Ectodermal cell (in vitro differentiated cells): Measurements from ENCODE around the gene SNX11.

Experiments used
- H3K27ac ChIP-seq: 2 replicates; pipeline ENCODE4 v1.7.0; 2013; ENCODE audit warnings: mild to moderate bottlenecking, low read depth, low read length; ENCODE audit not compliant: insufficient read depth, poor library complexity, severe bottlenecking
- H3K27me3 ChIP-seq: 2 replicates; pipeline ENCODE4 v1.7.0; 2013; ENCODE audit warnings: mild to moderate bottlenecking, low read length; ENCODE audit not compliant: insufficient read depth, control insufficient read depth, poor library complexity, severe bottlenecking
- H3K36me3 ChIP-seq: one replicate; pipeline ENCODE4 v1.7.0; 2013; ENCODE audit warnings: low read length; ENCODE audit not compliant: control insufficient read depth, insufficient read depth
- H3K4me1 ChIP-seq: one replicate; pipeline ENCODE4 v1.7.0; 2013; ENCODE audit warnings: low read length; ENCODE audit not compliant: control insufficient read depth, insufficient read depth
- H3K4me3 ChIP-seq: 2 replicates; pipeline ENCODE4 v1.7.0; 2013; ENCODE audit warnings: low read depth, low read length, control low read depth; ENCODE audit not compliant: insufficient read depth
- H3K9me3 ChIP-seq: 2 replicates; pipeline ENCODE4 v1.7.0; 2013; ENCODE audit warnings: mild to moderate bottlenecking, low read length, moderate library complexity; ENCODE audit not compliant: control insufficient read depth
- WGBS, 2 experiments: methylation state at CpG; one replicate each; pipeline ENCODE4 v1.1.7; 2013; ENCODE audit warnings: missing lambda C conversion rate in 2 of 2; 5-methylcytosine and 5-hydroxymethylcytosine counted together

SNX11 gene

DNA sequence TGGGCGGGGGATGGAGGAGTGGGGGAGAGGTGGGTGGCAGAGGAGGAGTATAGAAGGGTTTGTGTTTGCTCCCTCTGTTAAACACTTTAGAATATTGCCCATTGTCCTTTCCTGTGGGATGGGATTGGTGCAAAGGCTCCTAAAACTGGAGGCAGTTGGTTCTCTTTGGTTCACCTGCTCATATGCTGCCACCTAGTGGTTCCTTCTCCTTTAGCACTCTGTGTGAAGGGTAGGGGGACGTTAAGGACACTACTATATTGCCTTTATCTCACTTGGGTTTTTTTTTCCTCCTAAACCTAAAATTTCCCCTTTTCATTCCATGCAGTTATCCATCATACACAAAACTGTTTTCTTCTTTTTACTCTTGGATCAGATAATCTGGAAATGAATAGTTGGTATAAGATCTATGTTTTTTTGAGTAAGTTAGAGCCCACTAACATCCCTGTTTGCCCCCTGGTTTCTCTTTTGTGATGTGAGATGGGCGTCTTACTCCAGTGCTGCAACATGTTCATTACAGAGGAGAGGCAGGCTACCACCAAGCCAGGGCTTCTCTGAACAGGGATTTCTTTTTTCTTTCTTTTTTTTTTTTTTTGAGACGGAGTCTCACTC lies 23.8 kb downstream of the SNX11 start:
- Histone ChIP-seq H3K4me3 (no peak overlapping the region), H3K27ac (no peak overlapping the region), H3K36me3 (no peaks in the 10 kb centered on the region), H3K4me1 (peaks cover 6% of the 10 kb centered on the region), H3K9me3 (no peaks in the 10 kb centered on the region), H3K27me3 (no peaks in the 10 kb centered on the region)
- WGBS, 2 experiments, result 47 to 60% methylated on average over 3 to 4 of the region's 4 CpGs

DNA sequence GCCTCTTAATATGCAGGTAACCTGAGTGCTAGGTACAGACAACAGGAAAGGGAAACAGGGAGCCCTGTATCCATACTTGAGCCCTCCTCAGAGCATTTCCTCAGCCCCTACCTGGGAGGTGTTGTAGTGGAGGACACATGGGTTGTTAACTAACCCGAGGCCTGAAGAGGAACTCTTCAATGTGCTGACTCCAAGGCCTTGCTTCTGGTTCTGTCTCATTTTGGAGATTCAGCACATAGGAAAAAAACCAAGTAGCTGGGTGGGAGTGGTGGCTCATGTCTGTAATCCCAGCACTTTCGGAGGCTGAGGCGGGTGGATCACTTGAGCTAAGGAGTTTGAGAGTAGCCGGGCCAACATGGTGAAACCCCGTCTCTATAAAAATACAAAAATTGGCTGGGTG lies 24.8 kb downstream of the SNX11 start:
- WGBS, 2 experiments, result 89 to 91% methylated on average over 5 of the region's 5 CpGs

DNA sequence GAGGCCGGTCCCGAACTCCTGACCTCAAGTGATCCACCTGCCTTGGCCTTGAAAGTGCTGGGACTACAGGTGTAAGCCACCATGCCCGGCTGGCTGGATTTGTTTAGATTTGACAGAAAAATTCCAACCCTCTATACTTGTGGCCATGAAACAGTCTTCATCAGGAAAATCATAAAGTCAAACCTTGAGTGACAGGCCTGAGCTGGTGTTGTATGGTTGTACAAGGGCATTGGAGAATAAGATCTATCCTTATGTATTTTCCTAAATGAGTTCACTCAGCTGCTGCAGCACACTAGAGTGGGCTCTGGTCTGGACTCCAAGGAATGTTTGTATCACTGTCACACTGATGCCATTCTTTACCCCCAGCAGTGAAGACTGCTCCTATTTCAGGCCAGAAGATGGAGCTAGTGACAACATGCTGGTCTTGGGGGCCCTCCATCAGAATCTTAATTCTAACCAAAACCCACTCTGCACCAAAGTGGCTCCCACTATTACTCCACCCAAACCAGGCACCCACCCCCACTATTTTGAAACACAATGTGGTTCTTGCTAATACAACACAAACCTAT lies 27.4 kb downstream of the SNX11 start:
- H3K4me3 ChIP-seq, result no peak overlapping the region
- peaks cover 5% of the 10 kb centered on the region for H3K4me1 ChIP-seq
- no peaks in the 10 kb centered on the region for H3K27me3 ChIP-seq
- no peaks in the 10 kb centered on the region for H3K36me3 ChIP-seq
- no peaks in the 10 kb centered on the region for H3K9me3 ChIP-seq
- 88 to 94% methylated on average over 3 of the region's 3 CpGs for WGBS, 2 experiments
- no peak overlapping the region for H3K27ac ChIP-seq

More for the DNA sequence above, 24.8 kb downstream of the SNX11 start:
- Histone ChIP-seq H3K36me3 (no peaks in the 10 kb centered on the region), H3K4me3 (no peak overlapping the region), H3K9me3 (no peaks in the 10 kb centered on the region), H3K4me1 (peaks cover 6% of the 10 kb centered on the region), H3K27me3 (no peaks in the 10 kb centered on the region), H3K27ac (no peak overlapping the region)

DNA sequence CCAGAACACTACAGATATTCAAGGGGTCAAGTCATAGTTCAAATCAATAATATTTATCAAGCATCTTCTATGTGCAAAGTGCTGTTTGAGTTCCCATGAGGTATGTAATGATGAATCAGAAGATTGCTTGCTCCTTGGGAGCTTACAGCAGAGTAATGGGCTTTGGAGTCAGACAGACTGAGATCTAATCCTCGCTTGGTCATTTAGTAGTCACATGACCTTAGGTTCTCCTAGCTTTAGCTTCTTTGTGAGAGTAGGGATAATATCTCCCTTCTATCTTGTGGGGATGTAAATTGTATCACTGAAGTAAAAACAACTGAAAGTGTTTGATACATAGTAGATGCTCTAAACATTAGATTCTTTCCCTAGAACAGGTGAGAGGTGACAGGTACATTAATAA lies 30.1 kb downstream of the SNX11 start:
- 82 to 100% methylated on average over 1 of the region's 1 CpG for WGBS, 2 experiments
- Histone ChIP-seq H3K27me3 (no peaks in the 10 kb centered on the region), H3K36me3 (no peaks in the 10 kb centered on the region), H3K4me3 (no peak overlapping the region), H3K4me1 (no peaks in the 10 kb centered on the region), H3K9me3 (no peaks in the 10 kb centered on the region), H3K27ac (no peak overlapping the region)

DNA sequence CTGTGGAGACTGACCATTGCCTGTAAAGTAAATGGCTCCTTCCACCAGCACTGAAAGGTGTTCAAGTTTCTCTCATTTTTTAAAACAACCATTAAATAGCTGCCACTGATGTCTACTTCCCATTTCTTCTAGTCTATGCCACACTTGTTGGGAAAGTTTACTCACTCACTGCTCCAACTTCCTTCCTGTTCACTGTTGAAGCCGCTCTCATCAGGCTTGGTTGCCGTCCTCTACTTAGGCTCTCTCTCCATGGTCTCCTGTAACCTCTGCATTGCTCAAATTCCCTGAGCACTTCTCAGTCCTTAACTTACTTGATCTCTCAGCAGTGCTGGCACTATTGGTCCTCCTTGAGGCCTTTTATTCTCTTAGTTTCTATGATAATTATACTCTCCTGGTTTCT lies 32.4 kb downstream of the SNX11 start:
- H3K4me3 ChIP-seq, result no peak overlapping the region
- WGBS, 2 experiments, result 80 to 85% methylated on average over 2 of the region's 2 CpGs
- peaks cover 7% of the 10 kb centered on the region for H3K4me1 ChIP-seq
- H3K9me3 ChIP-seq, result no peaks in the 10 kb centered on the region
- no peak overlapping the region for H3K27ac ChIP-seq
- H3K27me3 ChIP-seq, result peaks cover 6% of the 10 kb centered on the region
- no peaks in the 10 kb centered on the region for H3K36me3 ChIP-seq

DNA sequence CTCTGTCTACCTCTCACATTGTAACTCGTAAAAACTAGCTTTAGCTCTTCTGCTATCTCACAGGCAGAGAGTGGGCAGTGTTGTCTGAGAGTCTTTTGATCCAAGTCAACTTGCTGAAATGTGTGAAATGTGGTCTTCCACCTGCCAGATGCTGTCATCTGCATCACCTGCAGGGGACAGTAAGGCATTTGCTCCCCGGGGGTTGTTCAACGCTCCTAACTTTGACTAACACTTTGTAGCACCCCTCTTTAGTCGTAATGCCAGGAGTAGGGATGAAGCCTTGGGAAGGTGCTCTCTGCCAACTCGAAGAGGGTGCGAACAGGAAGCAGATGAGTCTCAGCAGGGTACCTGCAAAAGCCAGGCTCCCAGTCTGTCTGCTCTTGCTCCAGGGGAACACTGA lies 36.1 kb downstream of the SNX11 start:
- no peak overlapping the region for H3K27ac ChIP-seq
- H3K9me3 ChIP-seq, result no peaks in the 10 kb centered on the region
- no peaks in the 10 kb centered on the region for H3K36me3 ChIP-seq
- peaks cover 6% of the 10 kb centered on the region for H3K27me3 ChIP-seq
- 57 to 59% methylated on average over 6 of the region's 6 CpGs for WGBS, 2 experiments
- no peak overlapping the region for H3K4me3 ChIP-seq
- H3K4me1 ChIP-seq, result peaks cover 7% of the 10 kb centered on the region

DNA sequence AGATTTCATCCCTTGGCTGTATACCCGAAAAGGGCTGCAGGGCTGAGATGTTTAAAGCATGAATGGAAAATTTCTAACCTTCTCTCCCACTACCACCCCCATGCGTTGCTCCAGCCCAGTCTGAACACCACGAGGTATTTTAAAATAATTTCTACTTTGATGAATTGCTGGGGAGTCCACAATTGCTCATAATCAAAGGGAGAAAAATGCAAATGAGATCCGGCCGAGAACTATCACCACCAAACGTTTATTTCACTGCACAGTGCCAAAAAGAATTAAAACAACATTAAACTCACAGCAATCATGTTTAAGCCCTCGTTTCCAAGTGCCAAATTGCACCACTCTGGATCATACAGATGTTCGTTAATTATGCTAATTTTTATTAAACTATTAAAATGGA lies 36.7 kb downstream of the SNX11 start:
- no peaks in the 10 kb centered on the region for H3K9me3 ChIP-seq
- H3K36me3 ChIP-seq, result no peaks in the 10 kb centered on the region
- no peak overlapping the region for H3K4me3 ChIP-seq
- H3K27me3 ChIP-seq, result peaks cover 6% of the 10 kb centered on the region
- 78 to 85% methylated on average over 7 to 8 of the region's 8 CpGs for WGBS, 2 experiments
- no peak overlapping the region for H3K27ac ChIP-seq
- H3K4me1 ChIP-seq, result peaks cover 7% of the 10 kb centered on the region

DNA sequence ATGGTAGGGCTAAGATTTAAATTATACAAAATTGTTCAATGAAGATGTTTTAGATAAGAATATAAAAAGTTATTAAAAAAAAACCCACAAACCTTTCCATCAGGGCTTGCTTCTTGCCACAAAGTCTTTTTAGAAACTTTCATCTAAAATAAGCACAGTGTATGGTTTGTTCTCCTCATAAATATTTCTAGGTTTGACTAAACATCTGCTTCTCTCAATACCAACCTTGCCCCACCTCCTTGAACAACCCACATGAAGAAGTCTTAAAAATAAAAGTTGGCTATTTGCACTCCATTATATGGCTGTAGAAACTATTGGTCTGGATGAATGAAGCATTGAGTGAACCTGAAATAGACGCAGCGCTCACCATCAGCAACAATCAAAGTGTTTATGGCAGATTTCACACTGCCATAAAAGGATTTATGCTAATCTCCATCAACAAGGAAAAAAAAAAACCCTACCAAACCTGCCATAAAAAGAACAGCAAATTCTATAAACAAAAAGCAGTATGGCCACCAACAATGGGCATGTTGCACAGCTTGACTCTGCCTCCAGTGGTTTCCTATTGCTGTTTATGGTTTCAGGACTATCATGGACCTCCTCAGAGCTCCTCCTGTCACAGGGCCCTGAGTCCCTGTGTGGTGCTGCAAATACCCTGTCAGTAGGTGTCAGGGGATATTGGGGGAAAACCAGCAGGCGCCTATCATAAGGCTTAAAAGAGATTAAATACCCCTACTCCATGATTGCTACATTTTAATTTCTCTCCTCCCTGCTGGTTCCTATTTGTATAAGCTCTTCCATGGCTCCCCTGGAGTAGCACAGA lies 37.6 kb downstream of the SNX11 start:
- H3K27ac ChIP-seq, result no peak overlapping the region
- no peak overlapping the region for H3K4me3 ChIP-seq
- WGBS, 2 experiments, result 76 to 82% methylated on average over 3 of the region's 3 CpGs
- H3K9me3 ChIP-seq, result no peaks in the 10 kb centered on the region
- H3K27me3 ChIP-seq, result peaks cover 6% of the 10 kb centered on the region
- no peaks in the 10 kb centered on the region for H3K36me3 ChIP-seq
- peaks cover 12% of the 10 kb centered on the region for H3K4me1 ChIP-seq

DNA sequence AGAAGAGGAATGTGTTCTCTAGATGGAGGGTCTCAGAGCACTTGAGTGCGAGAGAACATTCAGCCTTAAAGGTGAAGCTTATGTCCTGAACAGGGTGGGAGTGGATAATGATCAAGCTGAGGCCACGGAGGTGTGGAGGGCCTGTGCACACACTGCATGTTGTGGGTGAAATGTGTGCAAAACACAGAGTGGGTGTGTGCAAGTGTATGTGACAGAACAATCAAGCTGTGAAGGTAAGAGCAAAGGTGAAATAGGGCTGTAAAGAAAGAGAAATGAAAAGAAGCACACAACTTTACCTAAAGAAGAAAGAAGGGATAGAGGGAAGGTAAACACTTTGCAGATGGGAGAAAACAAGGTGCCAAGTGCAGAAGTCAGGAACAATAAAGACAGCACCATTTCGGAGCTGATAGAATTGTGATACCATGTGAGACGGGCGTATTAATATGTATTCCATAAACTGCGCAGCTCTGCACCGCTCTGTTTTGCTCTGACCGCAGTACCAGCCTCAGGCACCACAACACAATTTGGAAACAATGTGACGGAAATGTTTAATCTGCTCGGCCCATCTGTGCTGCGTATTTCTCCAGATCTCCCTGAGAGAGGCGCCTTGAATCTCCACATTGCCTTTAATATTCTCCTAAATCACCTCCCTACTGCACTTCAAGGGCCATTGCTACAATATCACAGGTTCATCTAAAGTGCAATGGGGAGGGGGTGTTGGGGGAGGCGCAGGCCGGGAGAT lies 40.6 kb downstream of the SNX11 start:
- H3K4me1 ChIP-seq, result peaks cover 12% of the 10 kb centered on the region
- no peak overlapping the region for H3K4me3 ChIP-seq
- H3K36me3 ChIP-seq, result no peaks in the 10 kb centered on the region
- WGBS, 2 experiments, result 94 to 95% methylated on average over 14 of the region's 14 CpGs
- H3K27ac ChIP-seq, result no peak overlapping the region
- H3K27me3 ChIP-seq, result peaks cover 6% of the 10 kb centered on the region
- no peaks in the 10 kb centered on the region for H3K9me3 ChIP-seq
